RWPE1 (cell line): ENCODE measurements around the gene HDAC9.

ENCODE experiments used
- CTCF ChIA-PET: fragments of 350-600 bp; sonication (Branson Sonifier 250); formaldehyde crosslinking; extraction: SDS; loops from one replicate; lab custom pipeline; 2021; lab: Yijun Ruan, JAX
- POLR2A ChIA-PET: fragments of 400-600 bp; formaldehyde crosslinking; extraction: SDS; loops from one replicate; lab custom pipeline; 2020; ENCODE audit warnings: antibody characterized with exemption; ENCODE audit not compliant: low non-redundant PET; lab: Yijun Ruan, JAX
- DNase-seq: peaks from one replicate; pipeline ENCODE4 v3.0.0; 2012; ENCODE audit warnings: low spot score
- H3K27ac ChIP-seq: fragments of 450-650 bp; 2 replicates; pipeline ENCODE4 v1.5.1; 2017
- TF ChIP-seq, protein P1 (sequence below): fragments of 450-650 bp; conservative IDR thresholded peaks from 2 replicates; pipeline ENCODE4 v1.5.1; 2017; ENCODE audit warnings: low read depth, mild to moderate bottlenecking

Gene HDAC9

DNA sequence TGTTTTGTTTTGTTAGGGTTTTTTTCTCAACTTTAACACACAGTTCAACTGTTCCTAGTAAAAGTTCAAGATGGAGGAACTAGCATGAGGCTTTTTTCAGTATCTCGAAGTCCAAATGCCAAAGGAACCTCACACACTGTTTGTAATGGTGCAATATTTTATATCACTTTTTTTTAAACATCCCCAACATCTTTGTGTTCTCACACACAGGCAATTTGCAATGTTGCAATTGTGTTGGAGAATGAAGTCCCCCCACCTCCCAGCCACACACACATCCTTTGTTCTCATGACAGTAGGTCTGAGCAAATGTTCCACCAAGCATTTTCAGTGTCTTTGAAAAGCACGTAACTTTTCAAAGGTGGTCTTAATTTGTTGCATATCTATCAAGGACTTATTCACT is 501.0 kb downstream of the HDAC9 start:
- ChIA-PET CTCF (no interaction called here), POLR2A (no interaction called here)
- no peak overlapping the region for H3K27ac ChIP-seq
- TF ChIP-seq, protein P1, sequence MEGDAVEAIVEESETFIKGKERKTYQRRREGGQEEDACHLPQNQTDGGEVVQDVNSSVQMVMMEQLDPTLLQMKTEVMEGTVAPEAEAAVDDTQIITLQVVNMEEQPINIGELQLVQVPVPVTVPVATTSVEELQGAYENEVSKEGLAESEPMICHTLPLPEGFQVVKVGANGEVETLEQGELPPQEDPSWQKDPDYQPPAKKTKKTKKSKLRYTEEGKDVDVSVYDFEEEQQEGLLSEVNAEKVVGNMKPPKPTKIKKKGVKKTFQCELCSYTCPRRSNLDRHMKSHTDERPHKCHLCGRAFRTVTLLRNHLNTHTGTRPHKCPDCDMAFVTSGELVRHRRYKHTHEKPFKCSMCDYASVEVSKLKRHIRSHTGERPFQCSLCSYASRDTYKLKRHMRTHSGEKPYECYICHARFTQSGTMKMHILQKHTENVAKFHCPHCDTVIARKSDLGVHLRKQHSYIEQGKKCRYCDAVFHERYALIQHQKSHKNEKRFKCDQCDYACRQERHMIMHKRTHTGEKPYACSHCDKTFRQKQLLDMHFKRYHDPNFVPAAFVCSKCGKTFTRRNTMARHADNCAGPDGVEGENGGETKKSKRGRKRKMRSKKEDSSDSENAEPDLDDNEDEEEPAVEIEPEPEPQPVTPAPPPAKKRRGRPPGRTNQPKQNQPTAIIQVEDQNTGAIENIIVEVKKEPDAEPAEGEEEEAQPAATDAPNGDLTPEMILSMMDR, result no peak
- no peak for DNase-seq

DNA sequence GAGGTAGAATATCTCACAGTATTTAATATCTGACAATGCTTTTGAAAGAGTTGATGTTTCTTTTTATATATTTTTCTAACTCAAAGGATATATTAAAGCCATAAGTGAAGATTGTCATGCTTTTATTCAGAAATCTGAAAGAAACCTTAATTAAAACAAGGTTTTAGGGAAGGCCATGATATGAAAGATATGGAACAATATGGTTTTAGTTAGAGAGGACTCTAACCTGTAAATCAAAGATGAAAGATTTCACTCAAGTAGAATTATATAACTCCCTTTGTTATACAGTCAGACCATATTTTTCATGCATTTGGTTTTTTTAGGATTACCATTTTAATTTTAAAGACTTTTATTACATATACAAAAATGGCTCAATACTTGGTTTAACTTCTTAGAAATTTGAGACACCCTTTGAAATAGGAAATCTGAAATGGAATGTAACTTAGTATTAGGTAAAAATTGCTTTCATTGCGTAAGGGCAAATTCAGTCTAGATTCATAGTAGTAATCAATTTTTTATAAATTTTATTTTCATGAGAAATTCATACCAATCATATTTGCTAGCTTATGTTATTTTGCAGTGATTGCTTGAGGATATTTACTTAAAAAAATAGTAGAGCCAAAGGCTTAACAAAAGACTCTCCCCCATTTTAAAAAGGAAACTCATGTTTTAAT is 502.1 kb downstream of the HDAC9 start:
- CTCF ChIA-PET, result no interaction called here

DNA sequence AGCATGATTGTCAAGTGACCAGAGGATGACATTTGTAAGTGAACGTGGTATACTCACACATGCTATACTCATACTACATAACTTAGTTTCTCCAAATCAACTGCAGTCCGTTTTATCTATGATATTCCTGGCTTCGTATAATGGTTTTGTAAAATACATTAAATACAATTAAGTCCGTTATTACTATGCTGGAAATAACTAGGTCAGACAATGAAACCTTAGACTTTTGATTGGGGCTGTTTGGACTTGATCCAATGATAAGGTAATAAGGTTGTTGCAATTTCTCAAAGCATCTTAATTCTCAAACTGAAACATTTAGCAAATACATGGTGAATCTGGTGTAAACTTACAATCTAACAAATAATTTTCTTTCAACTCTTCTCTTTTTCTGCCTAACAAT is 504.9 kb downstream of the HDAC9 start:
- ChIA-PET CTCF (no interaction called here), POLR2A (no interaction called here)

More for the DNA sequence above, 502.1 kb downstream of the HDAC9 start:
- TF ChIP-seq, protein P1, result no peak
- POLR2A ChIA-PET, result no interaction called here
- no peak overlapping the region for H3K27ac ChIP-seq
- no peak for DNase-seq

DNA sequence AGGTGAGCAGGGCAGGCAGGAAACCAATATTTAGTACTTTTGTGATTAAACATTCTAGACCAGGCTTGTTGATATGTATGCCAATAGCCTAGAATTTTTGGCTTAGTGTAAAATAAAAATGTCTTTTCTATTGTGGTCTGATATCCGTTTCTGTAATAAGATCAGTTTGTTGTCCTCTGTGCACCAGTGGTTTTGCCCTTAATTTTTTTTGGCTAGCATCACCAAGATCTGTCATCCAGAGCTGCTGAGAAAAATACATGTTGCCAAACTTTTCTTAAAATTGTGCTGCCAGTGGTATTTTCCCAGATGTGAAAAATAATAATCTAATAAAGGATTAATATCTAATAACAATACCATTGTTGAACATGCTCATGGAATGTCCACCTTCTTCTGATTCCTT is 506.3 kb downstream of the HDAC9 start:
- ChIA-PET CTCF (no interaction called here), POLR2A (no interaction called here)
- no peak for DNase-seq
- TF ChIP-seq, protein P1, result no peak
- no peak overlapping the region for H3K27ac ChIP-seq

More for the DNA sequence above, 504.9 kb downstream of the HDAC9 start:
- TF ChIP-seq, protein P1, result no peak
- no peak overlapping the region for H3K27ac ChIP-seq
- no peak for DNase-seq

DNA sequence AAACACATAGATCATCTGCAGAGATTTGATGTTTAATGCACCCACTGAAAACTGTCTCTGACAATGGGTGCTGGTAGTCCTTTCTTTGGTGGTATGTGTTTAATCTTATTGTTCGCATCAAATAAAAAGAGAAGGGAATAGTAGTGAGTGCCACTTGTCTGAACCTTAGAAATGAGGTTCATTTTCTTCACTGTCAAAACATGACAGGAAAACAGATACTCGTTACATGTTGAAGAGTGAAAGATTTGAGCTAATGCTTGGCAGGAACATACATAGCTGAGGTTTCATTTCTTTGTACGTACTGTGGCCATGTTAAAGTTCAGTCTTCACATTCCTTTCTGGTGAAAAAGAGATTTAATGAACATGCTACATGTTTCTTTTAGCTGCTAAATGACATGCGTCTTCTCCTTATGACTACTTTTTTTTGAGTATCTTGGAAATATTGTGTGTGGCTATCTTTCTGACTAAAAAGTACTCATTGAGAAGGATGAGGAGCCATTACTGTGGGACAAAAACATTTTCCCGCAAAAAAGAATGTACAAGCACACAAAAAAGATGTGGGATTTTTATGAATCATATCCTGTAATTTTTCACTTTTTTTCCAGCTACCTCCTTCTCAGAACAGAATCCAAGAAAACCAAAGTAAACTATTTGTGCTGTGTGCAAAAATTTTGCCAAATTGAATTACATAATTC is 513.8 kb downstream of the HDAC9 start:
- POLR2A ChIA-PET, result no interaction called here
- TF ChIP-seq, protein P1, result no peak
- DNase-seq, result no peak
- H3K27ac ChIP-seq, result no peak overlapping the region
- CTCF ChIA-PET, result interaction anchor here (0.7 kb wide), 1 partner anchor 136 kb away, joined by 4 read pairs; no protein-coding TSS in a partner anchor

DNA sequence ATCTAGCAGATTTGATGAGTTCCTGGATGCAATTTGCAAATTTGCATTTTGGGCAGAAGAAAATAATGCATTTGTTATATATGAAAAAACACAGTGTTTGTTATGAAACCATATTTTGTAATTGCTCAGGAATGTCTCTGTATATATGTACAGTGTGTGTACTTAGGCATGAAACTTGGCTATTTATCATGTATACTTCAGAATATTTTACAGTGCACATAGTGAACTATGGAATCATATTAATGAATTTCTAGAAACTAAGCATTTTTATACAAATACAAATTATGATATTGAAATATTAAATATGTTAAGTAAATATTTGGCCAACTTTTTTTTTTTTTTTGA is 514.4 kb downstream of the HDAC9 start:
- no peak for DNase-seq
- ChIA-PET CTCF (interaction anchor here (0.7 kb wide), 1 partner anchor 137 kb away, joined by 4 read pairs; no protein-coding TSS in a partner anchor), POLR2A (no interaction called here)
- peak overlapping the region; percentile 20; the same call in 1 of the 2 replicates for H3K27ac ChIP-seq
- TF ChIP-seq, protein P1, result no peak
